ENCODE measurements around the gene GALNT17. TPM values are rescaled to one million over a fixed set of nuclear protein-coding genes. Genes with fewer than 3 reads are reported as not detected.

Gene GALNT17
- total RNA-seq, 4 donors from 2014 or later, result 51.1 to 95.6 (median 69.8) TPM

GRCh38 chr7:71221049-71221448, 89.1 kb downstream of the GALNT17 start:
- no peak overlapping the region for H3K4me3 ChIP-seq
- H3K9me3 ChIP-seq, result peaks cover 0 to 17% (median 2%) of the 10 kb centered on the region in 4 donors
- no peak for TF ChIP-seq POLR2A (IDR thresholded peaks at IDR 0.05; ENCODE audit: low read depth)
- no peak for TF ChIP-seq EP300 (IDR thresholded peaks at IDR 0.05)
- no peak for TF ChIP-seq POLR2AphosphoS5 (IDR thresholded peaks at IDR 0.05)
- TF ChIP-seq, protein P1, sequence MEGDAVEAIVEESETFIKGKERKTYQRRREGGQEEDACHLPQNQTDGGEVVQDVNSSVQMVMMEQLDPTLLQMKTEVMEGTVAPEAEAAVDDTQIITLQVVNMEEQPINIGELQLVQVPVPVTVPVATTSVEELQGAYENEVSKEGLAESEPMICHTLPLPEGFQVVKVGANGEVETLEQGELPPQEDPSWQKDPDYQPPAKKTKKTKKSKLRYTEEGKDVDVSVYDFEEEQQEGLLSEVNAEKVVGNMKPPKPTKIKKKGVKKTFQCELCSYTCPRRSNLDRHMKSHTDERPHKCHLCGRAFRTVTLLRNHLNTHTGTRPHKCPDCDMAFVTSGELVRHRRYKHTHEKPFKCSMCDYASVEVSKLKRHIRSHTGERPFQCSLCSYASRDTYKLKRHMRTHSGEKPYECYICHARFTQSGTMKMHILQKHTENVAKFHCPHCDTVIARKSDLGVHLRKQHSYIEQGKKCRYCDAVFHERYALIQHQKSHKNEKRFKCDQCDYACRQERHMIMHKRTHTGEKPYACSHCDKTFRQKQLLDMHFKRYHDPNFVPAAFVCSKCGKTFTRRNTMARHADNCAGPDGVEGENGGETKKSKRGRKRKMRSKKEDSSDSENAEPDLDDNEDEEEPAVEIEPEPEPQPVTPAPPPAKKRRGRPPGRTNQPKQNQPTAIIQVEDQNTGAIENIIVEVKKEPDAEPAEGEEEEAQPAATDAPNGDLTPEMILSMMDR (IDR thresholded peaks at IDR 0.05), result no peak
- peaks cover 6 to 32% (median 28%) of the 10 kb centered on the region in 4 donors for H3K4me1 ChIP-seq
- no peaks in the 10 kb centered on the region for H3K27me3 ChIP-seq
- DNase-seq (ENCODE audit: extremely low spot score), result no peak
- intact Hi-C loops (cut with DNase I), result no loop called here
- peak overlapping the region; percentile 76 to 89 (median 87) for H3K27ac ChIP-seq (replicated peaks in 1 of 4)
- 100% methylated on average over 1 of the region's 1 CpG for WGBS
- no peaks in the 10 kb centered on the region for H3K36me3 ChIP-seq

GRCh38 chr7:71221549-71221948, 89.6 kb downstream of the GALNT17 start:
- WGBS, result 36% methylated on average over 3 of the region's 3 CpGs
- intact Hi-C loops (cut with DNase I), result no loop called here
- TF ChIP-seq EP300 (IDR thresholded peaks at IDR 0.05), result peak; percentile 74
- peak; percentile 67 to 75 for TF ChIP-seq POLR2AphosphoS5 (IDR thresholded peaks at IDR 0.05)
- TF ChIP-seq POLR2A (IDR thresholded peaks at IDR 0.05; ENCODE audit: low read depth), result no peak
- TF ChIP-seq, protein P1 (IDR thresholded peaks at IDR 0.05), result no peak

GRCh38 chr7:71227126-71227525, 95.2 kb downstream of the GALNT17 start:
- Histone ChIP-seq H3K4me1 (peaks cover 9 to 17% (median 13%) of the 10 kb centered on the region in 4 donors), H3K36me3 (no peaks in the 10 kb centered on the region), H3K9me3 (peaks cover 0 to 10% (median 5%) of the 10 kb centered on the region in 4 donors), H3K27ac (replicated peaks in 1 of 4) (no peak overlapping the region), H3K27me3 (no peaks in the 10 kb centered on the region), H3K4me3 (no peak overlapping the region)
- WGBS, result 92% methylated on average over 5 of the region's 5 CpGs
- no peak for DNase-seq (ENCODE audit: extremely low spot score)
- no peak for TF ChIP-seq POLR2AphosphoS5 (IDR thresholded peaks at IDR 0.05)
- TF ChIP-seq EP300 (IDR thresholded peaks at IDR 0.05), result no peak
- TF ChIP-seq, protein P1 (IDR thresholded peaks at IDR 0.05), result no peak
- no peak for TF ChIP-seq POLR2A (IDR thresholded peaks at IDR 0.05; ENCODE audit: low read depth)
- intact Hi-C loops (cut with DNase I), result no loop called here

More at GRCh38 chr7:71221549-71221948, 89.6 kb downstream of the GALNT17 start:
- no peaks in the 10 kb centered on the region for H3K27me3 ChIP-seq
- H3K9me3 ChIP-seq, result peaks cover 0 to 17% (median 2%) of the 10 kb centered on the region in 4 donors
- DNase-seq (ENCODE audit: extremely low spot score), result no peak
- H3K36me3 ChIP-seq, result no peaks in the 10 kb centered on the region
- H3K27ac ChIP-seq (replicated peaks in 1 of 4), result peak overlapping the region; percentile 80 to 89 (median 87)
- peaks cover 6 to 32% (median 28%) of the 10 kb centered on the region in 4 donors for H3K4me1 ChIP-seq
- no peak overlapping the region for H3K4me3 ChIP-seq

DNA sequence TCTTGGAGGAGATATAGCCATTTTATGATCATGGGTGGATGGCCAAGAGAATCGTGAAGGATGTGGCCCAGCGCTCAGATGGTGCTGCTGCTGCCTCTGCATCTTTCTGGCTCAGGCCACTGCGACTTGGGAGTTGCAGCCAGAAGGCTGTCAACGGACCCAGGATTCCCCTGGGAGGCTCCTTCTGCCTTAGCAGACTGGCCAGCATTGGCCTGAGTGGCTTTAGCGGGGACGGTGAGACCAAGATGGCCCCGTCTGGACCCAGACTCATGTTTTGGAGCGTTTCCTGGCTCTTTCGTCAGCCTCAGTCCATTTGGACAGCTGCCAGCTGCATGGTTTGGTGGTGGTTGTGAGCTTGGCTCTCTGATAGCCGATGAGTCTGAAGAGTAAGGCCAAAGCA, 97.2 kb downstream of the GALNT17 start:
- H3K27ac ChIP-seq (replicated peaks in 1 of 4), result no peak overlapping the region
- no peak for DNase-seq (ENCODE audit: extremely low spot score)
- TF ChIP-seq, protein P1 (IDR thresholded peaks at IDR 0.05), result no peak
- no peak for TF ChIP-seq POLR2A (IDR thresholded peaks at IDR 0.05; ENCODE audit: low read depth)
- no peak for TF ChIP-seq EP300 (IDR thresholded peaks at IDR 0.05)
- TF ChIP-seq POLR2AphosphoS5 (IDR thresholded peaks at IDR 0.05), result no peak
- H3K4me3 ChIP-seq, result no peak overlapping the region
- 79% methylated on average over 10 of the region's 10 CpGs for WGBS
- peaks cover 0 to 3% (median under 1%) of the 10 kb centered on the region in 4 donors for H3K4me1 ChIP-seq
- no peaks in the 10 kb centered on the region for H3K27me3 ChIP-seq
- H3K36me3 ChIP-seq, result no peaks in the 10 kb centered on the region
- intact Hi-C loops (cut with DNase I), result no loop called here
- peaks cover 0 to 10% (median 5%) of the 10 kb centered on the region in 4 donors for H3K9me3 ChIP-seq

- Histone ChIP-seq H3K27me3 (no peaks in the 10 kb centered on the region), H3K36me3 (no peaks in the 10 kb centered on the region), H3K4me3 (no peak overlapping the region), H3K4me1 (peaks cover 3 to 6% (median 4%) of the 10 kb centered on the region in 4 donors), H3K27ac (replicated peaks in 1 of 4) (no peak overlapping the region), H3K9me3 (peaks cover 0 to 10% (median 5%) of the 10 kb centered on the region in 4 donors)
- WGBS, result 84% methylated on average over 6 of the region's 6 CpGs
- TF ChIP-seq POLR2AphosphoS5 (IDR thresholded peaks at IDR 0.05) (no peak), POLR2A (IDR thresholded peaks at IDR 0.05; ENCODE audit: low read depth) (no peak), EP300 (IDR thresholded peaks at IDR 0.05) (no peak)
- TF ChIP-seq, protein P1 (IDR thresholded peaks at IDR 0.05), result no peak
- no peak for DNase-seq (ENCODE audit: extremely low spot score)
- intact Hi-C loops (cut with DNase I), result loop anchor here (10.0 kb wide), 2 partner anchors 195 to 505 kb away; no protein-coding TSS in a partner anchor
These were observed 97.8 kb downstream of the GALNT17 start for GRCh38 chr7:71229699-71230098.

All from esophagus muscularis mucosa (tissue), 4 donors.